LNCAP (cell line): ENCODE data around the gene EHBP1.

Source experiments
- CTCF ChIP-seq: fragments of 450-650 bp; IDR thresholded peaks from 2 replicates; pipeline ENCODE4 v1.5.1; 2017; ENCODE audit warnings: mild to moderate bottlenecking

Gene EHBP1

GRCh38 chr2:63078852-63079606 lies 373.5 kb downstream of the EHBP1 start:
- TF ChIP-seq CTCF = peak; percentile 36; the same call in 1 of the 2 replicates

DNA sequence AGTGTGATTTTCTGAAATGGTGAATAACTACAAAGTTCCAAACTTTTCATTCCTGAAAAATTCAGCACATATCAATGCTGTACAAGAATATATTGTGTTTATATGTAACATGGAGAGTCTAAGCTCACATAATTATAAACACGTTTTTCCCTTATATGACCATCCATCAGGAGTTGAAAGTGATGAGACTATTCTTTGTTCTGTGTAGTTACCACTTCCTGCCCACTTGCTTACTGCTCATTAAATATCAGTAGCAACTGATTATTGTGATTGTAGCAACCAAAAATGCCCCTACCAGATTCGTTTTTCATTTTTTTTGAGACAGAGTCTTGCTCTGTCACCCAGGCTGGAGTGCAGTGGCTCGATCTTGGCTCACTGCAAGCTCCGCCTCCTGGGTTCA lies 375.9 kb downstream of the EHBP1 start:
- no peak for TF ChIP-seq CTCF

DNA sequence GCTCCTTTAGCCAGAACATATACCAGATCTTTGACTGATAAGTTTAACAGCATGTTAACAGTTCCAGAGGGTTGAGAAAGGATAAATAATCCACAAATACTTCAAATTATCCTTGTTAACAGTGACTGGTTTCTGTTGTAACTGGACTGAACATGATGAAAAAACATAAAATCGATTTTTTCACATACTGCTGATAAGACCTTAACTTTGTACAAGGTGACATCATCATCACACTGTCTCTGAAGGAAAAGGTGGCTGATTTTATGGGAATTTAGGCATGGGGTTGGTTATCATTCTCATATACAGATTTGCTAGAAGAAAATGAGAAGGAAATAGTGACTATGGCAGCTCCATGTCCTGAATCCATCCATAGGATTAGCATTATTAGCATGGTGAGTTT lies 381.2 kb downstream of the EHBP1 start:
- TF ChIP-seq CTCF = no peak

GRCh38 chr2:63092401-63092800 lies 386.9 kb downstream of the EHBP1 start:
- no peak for TF ChIP-seq CTCF

DNA sequence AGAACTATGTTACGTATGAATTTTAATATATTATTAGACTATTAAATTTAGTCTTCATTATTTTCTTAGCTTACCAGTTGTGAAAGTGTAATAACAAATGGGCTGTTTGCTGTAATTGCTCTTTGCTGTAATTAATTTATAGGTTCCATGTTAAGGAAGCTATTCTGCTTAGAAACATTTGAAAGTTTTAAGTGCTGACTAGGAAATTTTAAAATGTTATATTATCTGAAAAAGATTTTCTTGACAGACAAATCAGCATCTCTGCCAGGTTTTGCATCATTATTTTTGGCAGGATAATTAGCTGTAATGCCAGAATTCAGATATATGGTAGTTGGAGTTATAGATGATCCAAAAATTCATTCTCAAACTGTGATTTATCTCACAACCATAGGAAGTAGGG lies 387.3 kb downstream of the EHBP1 start:
- no peak for TF ChIP-seq CTCF

GRCh38 chr2:63093502-63093901 lies 388.0 kb downstream of the EHBP1 start:
- TF ChIP-seq CTCF = no peak
